K562 (cell line): Measurements from ENCODE around the gene PRICKLE4. TPM values are rescaled to one million over a fixed set of nuclear protein-coding genes. Genes with fewer than 3 reads are reported as not detected.

ENCODE experiments used
- ADNP ChIP-seq: fragments of 200-800 bp; sonication (Bioruptor generic); IDR thresholded peaks from 2 replicates; pipeline ENCODE4 v1.6.1; 2016; ENCODE audit warnings: missing genetic modification characterization, missing compliant biosample characterization
- BCL6 ChIP-seq: fragments of 250-450 bp; sonication (Bioruptor Pico); IDR thresholded peaks from 2 replicates; pipeline ENCODE4 v1.4.0; 2020
- CC2D1A ChIP-seq: fragments of 450-650 bp; IDR thresholded peaks from 2 replicates; pipeline ENCODE4 v1.6.1; 2017; ENCODE audit warnings: mild to moderate bottlenecking
- MECOM ChIP-seq: fragments of 250-450 bp; sonication (Bioruptor Pico); IDR thresholded peaks from 2 replicates; pipeline ENCODE4 v1.8.0; 2022; ENCODE audit warnings: inconsistent platforms
- MYC ChIP-seq, 2 experiments: fragments of 250-450 bp in 1 of 2; sonication (Bioruptor Pico) in 1 of 2; IDR thresholded peaks; 2 replicates each; pipeline versions ENCODE4 v1.5.1 to v1.6.1; 2012 to 2021; ENCODE audit warnings: low read depth in 2 of 2, borderline replicate concordance in 1 of 2, improper control_type of control experiment in 1 of 2, low read length in 1 of 2, mild to moderate bottlenecking in 1 of 2, moderate library complexity in 1 of 2
- PML ChIP-seq: IDR thresholded peaks from 2 replicates; pipeline ENCODE4 v1.6.1; 2012; ENCODE audit warnings: low read length, inconsistent platforms
- PPARD ChIP-seq: fragments of 250-450 bp; sonication (Bioruptor Pico); IDR thresholded peaks from 2 replicates; pipeline ENCODE4 v1.8.0; 2022; ENCODE audit warnings: inconsistent platforms, mild to moderate bottlenecking, moderate library complexity
- TAF1 ChIP-seq: IDR thresholded peaks from 2 replicates; pipeline ENCODE4 v1.6.1; 2011; ENCODE audit warnings: mild to moderate bottlenecking, low read length, moderate library complexity; ENCODE audit not compliant: insufficient read depth, control insufficient read depth, severe bottlenecking; ENCODE audit errors: extremely low read depth
- TSC22D4 ChIP-seq: fragments of 450-650 bp; IDR thresholded peaks from 2 replicates; pipeline ENCODE4 v1.6.1; 2016; ENCODE audit warnings: missing genetic modification characterization, missing biosample characterization, control low read depth
- polyA plus RNA-seq, 8 experiments: library from polyadenylated mRNA; depleted of rRNA in 4 of 8; stranded (reverse) in 5 of 8; unstranded in 3 of 8; fragments of >200 nt; fragmentation: Nextera tagmentation in 2 of 8; fragmentation: Illumina TruSeq in 1 of 8; extraction: Ambion mirVana in 2 of 8; extraction: Trizol in 1 of 8; gene quantifications; 2 replicates each; pipeline versions ENCODE4 v1.2.1 to v1.2.3, GENCODE V29; 2011 to 2014; ENCODE audit warnings: inconsistent platforms in 1 of 8, missing spikeins in 1 of 8
- total RNA-seq, 7 experiments: library from RNA; depleted of rRNA in 6 of 7; stranded (reverse); fragments of >200 nt in 6 of 7; fragmentation: Illumina TruSeq in 2 of 7; extraction: Trizol in 2 of 7; gene quantifications; 2 replicates each; pipeline versions ENCODE4 v1.2.1 to v1.2.3, GENCODE V29; 2011 to 2021; ENCODE audit warnings: low replicate concordance in 1 of 7
- TF ChIP-seq, protein P1 (sequence below), 3 experiments: fragments of 200-800 bp in 1 of 3; fragments of 250-450 bp in 1 of 3; fragments of 450-650 bp in 1 of 3; sonication (Bioruptor Pico) in 1 of 3; sonication (Bioruptor generic) in 1 of 3; formaldehyde crosslinking in 1 of 3; IDR thresholded peaks; 2 replicates each; pipeline versions ENCODE4 v1.6.1 to v1.8.0; 2016 to 2022; ENCODE audit warnings: mild to moderate bottlenecking in 2 of 3, missing genetic modification characterization in 2 of 3, missing compliant biosample characterization in 1 of 3, moderate library complexity in 1 of 3
- TF ChIP-seq, protein P2 (sequence below): fragments of 250-450 bp; sonication (Bioruptor Pico); IDR thresholded peaks from 2 replicates; pipeline ENCODE4 v1.5.0; 2020; ENCODE audit warnings: mild to moderate bottlenecking, borderline replicate concordance
- TF ChIP-seq, protein P3 (sequence below): fragments of 450-650 bp; IDR thresholded peaks from 2 replicates; pipeline ENCODE4 v1.6.1; 2017; ENCODE audit warnings: mild to moderate bottlenecking, moderate library complexity
- TF ChIP-seq, protein P4 (sequence below): fragments of 250-450 bp; sonication (Bioruptor Pico); IDR thresholded peaks from 2 replicates; pipeline ENCODE4 v1.4.0; 2020
- TF ChIP-seq, protein P5 (sequence below): fragments of 450-650 bp; IDR thresholded peaks from 2 replicates; pipeline ENCODE4 v1.6.1; 2016; ENCODE audit warnings: low read depth, mild to moderate bottlenecking, moderate library complexity
- TF ChIP-seq, protein P6 (sequence below): fragments of 250-450 bp; sonication (Bioruptor Pico); IDR thresholded peaks from 2 replicates; pipeline ENCODE4 v1.8.0; 2022; ENCODE audit warnings: inconsistent platforms

The PRICKLE4 gene
- total and polyA plus RNA-seq, 9 of the 15 experiments (the other 6 are each of a cell fraction or from before 2014, with no cell fraction given): 0.20 to 0.32 (median 0.27) TPM; not detected in 6

DNA sequence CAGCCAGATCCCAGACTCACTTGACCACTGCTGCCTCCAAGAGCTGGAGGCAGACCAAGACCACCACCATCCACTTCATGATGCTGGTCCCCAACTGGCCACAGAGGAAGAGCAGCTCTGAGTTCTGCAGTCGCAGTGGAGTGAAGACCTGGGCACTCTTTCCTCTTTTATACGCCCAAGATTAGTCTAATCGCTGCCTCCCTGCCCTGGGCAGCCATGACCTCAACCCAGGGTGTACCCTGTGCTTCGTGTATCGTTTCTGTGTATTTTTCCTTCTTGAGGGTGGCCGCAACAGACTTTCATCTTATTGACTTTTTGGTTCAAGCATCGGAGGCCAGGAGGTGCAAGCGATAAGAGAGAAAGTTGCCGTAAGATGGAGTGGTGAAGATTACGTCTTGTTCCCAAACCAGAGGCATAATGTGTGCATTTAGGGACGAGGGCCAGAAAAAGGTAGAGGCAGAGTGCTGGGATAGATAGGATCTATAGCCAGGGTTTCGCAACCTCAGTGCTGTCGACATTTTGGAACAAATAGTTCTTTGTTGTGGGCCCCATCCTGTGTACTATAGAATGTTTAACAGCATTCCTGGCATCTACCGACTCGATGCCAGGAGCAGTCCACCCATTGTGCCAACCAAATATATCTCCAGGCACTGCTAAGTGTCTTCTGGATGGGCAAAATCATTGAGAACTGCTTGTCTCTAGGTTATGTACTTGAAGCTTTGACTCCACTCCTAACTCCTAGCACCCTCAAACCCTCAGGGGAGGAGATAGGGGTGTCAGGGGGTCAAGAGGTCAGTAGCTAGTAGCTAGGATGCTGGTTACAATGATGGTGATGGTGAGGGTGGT is 33.1 kb upstream of the PRICKLE4 start, which contains the start of gene PGC (continued):
- TF ChIP-seq, protein P1, sequence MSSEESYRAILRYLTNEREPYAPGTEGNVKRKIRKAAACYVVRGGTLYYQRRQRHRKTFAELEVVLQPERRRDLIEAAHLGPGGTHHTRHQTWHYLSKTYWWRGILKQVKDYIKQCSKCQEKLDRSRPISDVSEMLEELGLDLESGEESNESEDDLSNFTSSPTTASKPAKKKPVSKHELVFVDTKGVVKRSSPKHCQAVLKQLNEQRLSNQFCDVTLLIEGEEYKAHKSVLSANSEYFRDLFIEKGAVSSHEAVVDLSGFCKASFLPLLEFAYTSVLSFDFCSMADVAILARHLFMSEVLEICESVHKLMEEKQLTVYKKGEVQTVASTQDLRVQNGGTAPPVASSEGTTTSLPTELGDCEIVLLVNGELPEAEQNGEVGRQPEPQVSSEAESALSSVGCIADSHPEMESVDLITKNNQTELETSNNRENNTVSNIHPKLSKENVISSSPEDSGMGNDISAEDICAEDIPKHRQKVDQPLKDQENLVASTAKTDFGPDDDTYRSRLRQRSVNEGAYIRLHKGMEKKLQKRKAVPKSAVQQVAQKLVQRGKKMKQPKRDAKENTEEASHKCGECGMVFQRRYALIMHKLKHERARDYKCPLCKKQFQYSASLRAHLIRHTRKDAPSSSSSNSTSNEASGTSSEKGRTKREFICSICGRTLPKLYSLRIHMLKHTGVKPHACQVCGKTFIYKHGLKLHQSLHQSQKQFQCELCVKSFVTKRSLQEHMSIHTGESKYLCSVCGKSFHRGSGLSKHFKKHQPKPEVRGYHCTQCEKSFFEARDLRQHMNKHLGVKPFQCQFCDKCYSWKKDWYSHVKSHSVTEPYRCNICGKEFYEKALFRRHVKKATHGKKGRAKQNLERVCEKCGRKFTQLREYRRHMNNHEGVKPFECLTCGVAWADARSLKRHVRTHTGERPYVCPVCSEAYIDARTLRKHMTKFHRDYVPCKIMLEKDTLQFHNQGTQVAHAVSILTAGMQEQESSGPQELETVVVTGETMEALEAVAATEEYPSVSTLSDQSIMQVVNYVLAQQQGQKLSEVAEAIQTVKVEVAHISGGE (CRISPR knock-in tag; IDR thresholded peaks at IDR 0.05): no peak
- no peak for TF ChIP-seq TAF1
- TF ChIP-seq BCL6 (CRISPR knock-in tag): no peak
- TF ChIP-seq PML: peak; percentile 67; the same call in 1 of the 2 replicates
- TF ChIP-seq, protein P2, sequence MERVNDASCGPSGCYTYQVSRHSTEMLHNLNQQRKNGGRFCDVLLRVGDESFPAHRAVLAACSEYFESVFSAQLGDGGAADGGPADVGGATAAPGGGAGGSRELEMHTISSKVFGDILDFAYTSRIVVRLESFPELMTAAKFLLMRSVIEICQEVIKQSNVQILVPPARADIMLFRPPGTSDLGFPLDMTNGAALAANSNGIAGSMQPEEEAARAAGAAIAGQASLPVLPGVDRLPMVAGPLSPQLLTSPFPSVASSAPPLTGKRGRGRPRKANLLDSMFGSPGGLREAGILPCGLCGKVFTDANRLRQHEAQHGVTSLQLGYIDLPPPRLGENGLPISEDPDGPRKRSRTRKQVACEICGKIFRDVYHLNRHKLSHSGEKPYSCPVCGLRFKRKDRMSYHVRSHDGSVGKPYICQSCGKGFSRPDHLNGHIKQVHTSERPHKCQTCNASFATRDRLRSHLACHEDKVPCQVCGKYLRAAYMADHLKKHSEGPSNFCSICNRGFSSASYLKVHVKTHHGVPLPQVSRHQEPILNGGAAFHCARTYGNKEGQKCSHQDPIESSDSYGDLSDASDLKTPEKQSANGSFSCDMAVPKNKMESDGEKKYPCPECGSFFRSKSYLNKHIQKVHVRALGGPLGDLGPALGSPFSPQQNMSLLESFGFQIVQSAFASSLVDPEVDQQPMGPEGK (CRISPR knock-in tag): no peak
- TF ChIP-seq, protein P3, sequence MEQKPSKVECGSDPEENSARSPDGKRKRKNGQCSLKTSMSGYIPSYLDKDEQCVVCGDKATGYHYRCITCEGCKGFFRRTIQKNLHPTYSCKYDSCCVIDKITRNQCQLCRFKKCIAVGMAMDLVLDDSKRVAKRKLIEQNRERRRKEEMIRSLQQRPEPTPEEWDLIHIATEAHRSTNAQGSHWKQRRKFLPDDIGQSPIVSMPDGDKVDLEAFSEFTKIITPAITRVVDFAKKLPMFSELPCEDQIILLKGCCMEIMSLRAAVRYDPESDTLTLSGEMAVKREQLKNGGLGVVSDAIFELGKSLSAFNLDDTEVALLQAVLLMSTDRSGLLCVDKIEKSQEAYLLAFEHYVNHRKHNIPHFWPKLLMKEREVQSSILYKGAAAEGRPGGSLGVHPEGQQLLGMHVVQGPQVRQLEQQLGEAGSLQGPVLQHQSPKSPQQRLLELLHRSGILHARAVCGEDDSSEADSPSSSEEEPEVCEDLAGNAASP: no peak
- no peak for TF ChIP-seq TSC22D4 (tag)
- TF ChIP-seq CC2D1A: no peak
- TF ChIP-seq, protein P4, sequence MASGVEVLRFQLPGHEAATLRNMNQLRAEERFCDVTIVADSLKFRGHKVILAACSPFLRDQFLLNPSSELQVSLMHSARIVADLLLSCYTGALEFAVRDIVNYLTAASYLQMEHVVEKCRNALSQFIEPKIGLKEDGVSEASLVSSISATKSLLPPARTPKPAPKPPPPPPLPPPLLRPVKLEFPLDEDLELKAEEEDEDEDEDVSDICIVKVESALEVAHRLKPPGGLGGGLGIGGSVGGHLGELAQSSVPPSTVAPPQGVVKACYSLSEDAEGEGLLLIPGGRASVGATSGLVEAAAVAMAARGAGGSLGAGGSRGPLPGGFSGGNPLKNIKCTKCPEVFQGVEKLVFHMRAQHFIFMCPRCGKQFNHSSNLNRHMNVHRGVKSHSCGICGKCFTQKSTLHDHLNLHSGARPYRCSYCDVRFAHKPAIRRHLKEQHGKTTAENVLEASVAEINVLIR: no peak
- TF ChIP-seq MECOM (CRISPR knock-in tag): no peak
- TF ChIP-seq PPARD (CRISPR knock-in tag): no peak
- no peak for TF ChIP-seq ADNP
- TF ChIP-seq, protein P5, sequence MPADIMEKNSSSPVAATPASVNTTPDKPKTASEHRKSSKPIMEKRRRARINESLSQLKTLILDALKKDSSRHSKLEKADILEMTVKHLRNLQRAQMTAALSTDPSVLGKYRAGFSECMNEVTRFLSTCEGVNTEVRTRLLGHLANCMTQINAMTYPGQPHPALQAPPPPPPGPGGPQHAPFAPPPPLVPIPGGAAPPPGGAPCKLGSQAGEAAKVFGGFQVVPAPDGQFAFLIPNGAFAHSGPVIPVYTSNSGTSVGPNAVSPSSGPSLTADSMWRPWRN: peak; percentile 72; the same call in 1 of the 2 replicates
- TF ChIP-seq MYC (IDR thresholded peaks at IDR 0.05; ENCODE audit: low read depth, low read length): peak; percentile 13; the same call in 1 of the 2 replicates
- no peak for TF ChIP-seq MYC (CRISPR knock-in tag; IDR thresholded peaks at IDR 0.05; ENCODE audit: borderline replicate concordance, low read depth)
- TF ChIP-seq, protein P6, sequence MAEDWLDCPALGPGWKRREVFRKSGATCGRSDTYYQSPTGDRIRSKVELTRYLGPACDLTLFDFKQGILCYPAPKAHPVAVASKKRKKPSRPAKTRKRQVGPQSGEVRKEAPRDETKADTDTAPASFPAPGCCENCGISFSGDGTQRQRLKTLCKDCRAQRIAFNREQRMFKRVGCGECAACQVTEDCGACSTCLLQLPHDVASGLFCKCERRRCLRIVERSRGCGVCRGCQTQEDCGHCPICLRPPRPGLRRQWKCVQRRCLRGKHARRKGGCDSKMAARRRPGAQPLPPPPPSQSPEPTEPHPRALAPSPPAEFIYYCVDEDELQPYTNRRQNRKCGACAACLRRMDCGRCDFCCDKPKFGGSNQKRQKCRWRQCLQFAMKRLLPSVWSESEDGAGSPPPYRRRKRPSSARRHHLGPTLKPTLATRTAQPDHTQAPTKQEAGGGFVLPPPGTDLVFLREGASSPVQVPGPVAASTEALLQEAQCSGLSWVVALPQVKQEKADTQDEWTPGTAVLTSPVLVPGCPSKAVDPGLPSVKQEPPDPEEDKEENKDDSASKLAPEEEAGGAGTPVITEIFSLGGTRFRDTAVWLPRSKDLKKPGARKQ: no peak
